ENCODE measurements around the gene DBI.

DNA sequence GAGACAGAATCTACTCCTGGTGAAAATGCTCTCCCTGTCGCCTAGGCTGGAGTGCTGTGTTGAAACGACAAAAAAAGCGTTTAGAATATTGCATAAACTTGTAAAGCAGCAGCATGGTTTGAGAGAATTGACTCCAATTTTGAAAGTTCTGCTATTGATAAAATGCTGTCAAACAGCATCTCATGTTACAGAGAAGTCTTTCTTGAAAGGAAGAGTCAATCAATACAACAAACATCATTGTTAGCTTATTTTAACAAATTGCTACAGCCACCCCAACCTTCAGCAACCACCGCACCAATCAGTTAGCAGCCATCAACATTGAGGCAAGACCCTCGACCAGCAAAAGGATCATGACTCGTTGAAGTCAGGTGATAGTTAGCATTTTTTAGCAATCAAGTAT, 7.0 kb upstream of the DBI start:
- TF ChIP-seq, protein P1, sequence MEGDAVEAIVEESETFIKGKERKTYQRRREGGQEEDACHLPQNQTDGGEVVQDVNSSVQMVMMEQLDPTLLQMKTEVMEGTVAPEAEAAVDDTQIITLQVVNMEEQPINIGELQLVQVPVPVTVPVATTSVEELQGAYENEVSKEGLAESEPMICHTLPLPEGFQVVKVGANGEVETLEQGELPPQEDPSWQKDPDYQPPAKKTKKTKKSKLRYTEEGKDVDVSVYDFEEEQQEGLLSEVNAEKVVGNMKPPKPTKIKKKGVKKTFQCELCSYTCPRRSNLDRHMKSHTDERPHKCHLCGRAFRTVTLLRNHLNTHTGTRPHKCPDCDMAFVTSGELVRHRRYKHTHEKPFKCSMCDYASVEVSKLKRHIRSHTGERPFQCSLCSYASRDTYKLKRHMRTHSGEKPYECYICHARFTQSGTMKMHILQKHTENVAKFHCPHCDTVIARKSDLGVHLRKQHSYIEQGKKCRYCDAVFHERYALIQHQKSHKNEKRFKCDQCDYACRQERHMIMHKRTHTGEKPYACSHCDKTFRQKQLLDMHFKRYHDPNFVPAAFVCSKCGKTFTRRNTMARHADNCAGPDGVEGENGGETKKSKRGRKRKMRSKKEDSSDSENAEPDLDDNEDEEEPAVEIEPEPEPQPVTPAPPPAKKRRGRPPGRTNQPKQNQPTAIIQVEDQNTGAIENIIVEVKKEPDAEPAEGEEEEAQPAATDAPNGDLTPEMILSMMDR (conservative IDR thresholded peaks at IDR 0.05; ENCODE audit: low read depth, low read length) = no peak
- TF ChIP-seq EZH2 (IDR thresholded peaks at IDR 0.05; ENCODE audit: borderline replicate concordance, low read depth, low read length, poor library complexity, severe bottlenecking) = no peak
